Sigmoid colon (tissue), 4 donors: ENCODE data around the gene MYO9A.

Source experiments
- EP300 ChIP-seq, 4 donors: sonication (generic); formaldehyde crosslinking; IDR thresholded peaks; one replicate each; pipeline ENCODE4 v1.6.1; 2017; ENCODE audit warnings: antibody characterized with exemption in 4 of 4
- POLR2AphosphoS5 ChIP-seq, 4 donors: sonication (generic); formaldehyde crosslinking; IDR thresholded peaks; one replicate each; pipeline ENCODE4 v1.6.1; 2017; ENCODE audit warnings: antibody characterized with exemption in 4 of 4
- TF ChIP-seq, protein P1 (sequence below), 4 experiments: fragments of 450-650 bp in 3 of 4; fragments of 200-600 bp in 1 of 4; IDR thresholded peaks; one replicate each; pipeline ENCODE4 v1.5.1; 2016 to 2019; ENCODE audit warnings: antibody characterized with exemption in 4 of 4, mild to moderate bottlenecking in 3 of 4, moderate library complexity in 2 of 4

DNA sequence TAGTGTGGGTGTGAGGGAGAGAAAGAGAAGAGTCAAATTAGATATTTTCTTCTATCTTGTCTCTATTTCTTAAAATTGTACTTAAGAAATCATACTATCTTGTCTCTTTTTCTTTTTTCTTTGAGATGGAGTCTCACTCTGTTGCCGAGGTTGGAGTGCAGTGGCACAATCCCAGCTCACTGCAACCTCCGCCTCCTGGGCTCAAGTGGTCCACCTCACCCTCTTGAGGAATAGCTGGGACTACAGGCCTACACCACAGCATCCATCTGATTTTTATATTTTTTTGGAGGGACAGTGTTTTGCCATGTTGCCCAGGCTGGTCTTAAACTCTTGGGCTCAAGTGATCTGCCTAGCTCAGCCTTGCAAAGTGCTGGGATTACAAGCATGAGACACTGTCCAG is 104.2 kb downstream of the MYO9A start:
- TF ChIP-seq, protein P1, sequence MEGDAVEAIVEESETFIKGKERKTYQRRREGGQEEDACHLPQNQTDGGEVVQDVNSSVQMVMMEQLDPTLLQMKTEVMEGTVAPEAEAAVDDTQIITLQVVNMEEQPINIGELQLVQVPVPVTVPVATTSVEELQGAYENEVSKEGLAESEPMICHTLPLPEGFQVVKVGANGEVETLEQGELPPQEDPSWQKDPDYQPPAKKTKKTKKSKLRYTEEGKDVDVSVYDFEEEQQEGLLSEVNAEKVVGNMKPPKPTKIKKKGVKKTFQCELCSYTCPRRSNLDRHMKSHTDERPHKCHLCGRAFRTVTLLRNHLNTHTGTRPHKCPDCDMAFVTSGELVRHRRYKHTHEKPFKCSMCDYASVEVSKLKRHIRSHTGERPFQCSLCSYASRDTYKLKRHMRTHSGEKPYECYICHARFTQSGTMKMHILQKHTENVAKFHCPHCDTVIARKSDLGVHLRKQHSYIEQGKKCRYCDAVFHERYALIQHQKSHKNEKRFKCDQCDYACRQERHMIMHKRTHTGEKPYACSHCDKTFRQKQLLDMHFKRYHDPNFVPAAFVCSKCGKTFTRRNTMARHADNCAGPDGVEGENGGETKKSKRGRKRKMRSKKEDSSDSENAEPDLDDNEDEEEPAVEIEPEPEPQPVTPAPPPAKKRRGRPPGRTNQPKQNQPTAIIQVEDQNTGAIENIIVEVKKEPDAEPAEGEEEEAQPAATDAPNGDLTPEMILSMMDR (IDR thresholded peaks at IDR 0.05) = no peak
- TF ChIP-seq EP300 (IDR thresholded peaks at IDR 0.05) (no peak), POLR2AphosphoS5 (IDR thresholded peaks at IDR 0.05) (no peak)
